ENCODE measurements around the gene PARD3B.

Gene PARD3B

DNA sequence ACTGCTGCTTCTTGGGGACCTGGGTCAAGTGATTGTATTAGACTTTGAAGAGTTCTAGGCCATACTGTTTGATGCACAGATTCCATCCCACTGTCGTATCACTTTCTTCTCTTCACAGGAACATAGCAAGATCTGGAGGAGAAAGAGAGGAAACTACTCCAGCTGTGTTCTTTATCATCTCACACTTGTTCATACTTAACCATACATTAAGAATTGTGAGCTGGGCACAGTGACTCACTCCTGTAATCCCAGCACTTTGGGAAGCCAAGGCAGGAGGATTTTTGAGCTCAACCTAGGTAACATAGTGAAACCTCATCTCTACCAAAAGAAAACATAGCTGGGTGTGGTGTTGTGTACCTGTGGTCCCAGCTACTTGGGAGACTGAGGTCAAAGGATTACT lies 111.7 kb downstream of the PARD3B start:
- no peak for DNase-seq (ENCODE audit: low spot score)

DNA sequence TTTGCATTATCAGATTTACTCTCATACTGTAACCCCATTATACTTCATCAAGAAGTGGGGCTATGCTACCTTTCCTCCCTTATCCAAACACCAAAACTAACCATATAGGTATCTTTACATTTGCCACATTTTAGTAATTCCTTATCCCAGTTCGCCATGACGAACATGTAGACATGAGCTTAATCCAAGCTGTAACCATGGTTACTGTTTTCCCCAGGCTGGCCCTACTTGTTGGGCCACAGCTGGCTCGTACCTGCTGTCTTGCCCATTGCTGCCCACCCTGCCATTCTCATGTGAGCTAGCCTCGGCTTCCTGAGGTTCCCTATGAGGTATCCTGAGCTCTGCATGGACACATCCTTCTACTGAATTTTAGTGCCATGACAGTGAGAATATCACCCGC lies 117.7 kb downstream of the PARD3B start:
- DNase-seq (ENCODE audit: low spot score) = no peak

DNA sequence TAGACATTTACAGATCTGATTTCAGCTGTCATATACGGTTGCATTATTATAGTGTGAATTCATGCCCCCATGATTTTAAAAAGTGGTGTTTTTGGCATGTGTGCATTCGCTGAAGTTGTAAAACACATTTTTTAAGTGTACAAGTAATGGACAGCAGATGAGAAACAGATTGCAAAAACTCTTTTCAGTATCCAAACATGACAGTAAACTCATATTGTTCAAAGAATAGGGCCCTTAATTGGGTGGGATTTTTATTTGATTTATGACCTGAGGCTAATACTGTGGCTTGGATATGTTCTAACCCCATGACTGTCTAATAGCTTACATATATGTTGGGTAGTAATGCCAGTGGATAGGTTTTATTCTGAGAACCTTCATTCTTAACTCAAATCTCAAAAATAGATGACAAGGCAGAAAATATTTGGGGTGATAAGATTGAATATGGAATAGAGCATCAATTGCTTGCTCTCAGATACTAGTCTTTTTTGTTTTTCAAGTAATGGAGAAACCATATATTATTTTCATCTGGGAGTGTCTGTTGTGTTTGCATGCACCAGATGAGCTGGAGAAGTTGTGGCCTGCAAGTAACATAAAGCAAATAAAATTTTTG lies 118.6 kb downstream of the PARD3B start:
- no peak for DNase-seq (ENCODE audit: low spot score)

DNA sequence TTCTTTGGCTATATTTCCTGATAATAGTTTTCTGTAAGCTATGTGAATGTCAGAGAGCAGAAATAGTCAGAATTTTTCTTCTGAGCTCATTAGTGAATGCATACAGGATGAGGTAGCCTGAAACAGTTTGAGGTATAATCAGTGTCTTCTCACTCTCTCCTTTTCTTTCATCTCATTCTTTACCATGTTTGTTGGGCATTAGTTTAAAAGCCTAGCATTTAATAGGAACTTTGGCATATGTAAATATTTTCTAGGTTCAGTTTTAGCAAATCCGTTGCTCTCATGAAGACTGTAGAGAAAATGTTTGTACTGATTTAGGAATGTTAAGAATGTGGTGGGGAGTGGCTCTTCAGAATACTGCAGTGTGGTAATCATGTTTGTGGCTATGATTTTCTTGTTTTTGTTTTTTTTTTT lies 119.4 kb downstream of the PARD3B start:
- no peak for DNase-seq (ENCODE audit: low spot score)

DNA sequence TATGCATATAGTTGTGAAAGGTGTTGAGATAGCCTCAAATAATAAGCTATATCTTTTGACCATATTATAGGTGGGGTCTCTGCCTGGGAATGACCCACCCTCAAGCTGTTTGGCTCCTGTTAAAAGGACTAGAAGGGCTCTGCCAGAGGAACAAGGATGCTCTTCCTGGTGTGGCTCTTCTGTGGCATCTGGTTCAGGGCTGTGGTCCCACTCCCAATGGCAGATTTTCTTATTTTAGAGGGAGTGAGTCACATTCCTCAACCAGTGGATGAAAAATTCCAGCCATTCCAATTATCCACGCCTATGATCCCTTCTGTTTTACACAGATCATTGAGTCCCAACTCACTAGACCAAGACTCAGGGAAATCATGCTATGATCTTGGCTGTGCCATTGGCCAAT lies 119.9 kb downstream of the PARD3B start:
- no peak for DNase-seq (ENCODE audit: low spot score)

DNA sequence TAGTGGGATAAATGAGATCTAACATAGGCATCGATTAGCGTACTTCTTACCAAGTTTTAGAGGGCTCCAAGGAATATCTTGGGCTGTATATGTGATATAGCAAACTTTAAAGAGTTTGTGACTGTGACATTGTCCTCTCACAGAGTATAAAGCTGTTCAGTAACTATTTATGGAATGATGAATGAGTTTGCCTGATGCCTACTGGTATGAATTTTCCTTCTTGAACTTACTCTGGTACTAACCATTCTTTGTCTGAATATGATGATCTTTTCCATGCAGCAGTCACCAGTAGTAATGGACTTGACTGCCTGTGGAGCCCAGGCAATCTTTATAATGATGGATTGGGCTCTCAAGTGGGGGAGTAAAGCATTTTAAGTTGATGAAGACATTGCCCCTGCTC lies 120.5 kb downstream of the PARD3B start:
- DNase-seq (ENCODE audit: low spot score) = no peak

DNA sequence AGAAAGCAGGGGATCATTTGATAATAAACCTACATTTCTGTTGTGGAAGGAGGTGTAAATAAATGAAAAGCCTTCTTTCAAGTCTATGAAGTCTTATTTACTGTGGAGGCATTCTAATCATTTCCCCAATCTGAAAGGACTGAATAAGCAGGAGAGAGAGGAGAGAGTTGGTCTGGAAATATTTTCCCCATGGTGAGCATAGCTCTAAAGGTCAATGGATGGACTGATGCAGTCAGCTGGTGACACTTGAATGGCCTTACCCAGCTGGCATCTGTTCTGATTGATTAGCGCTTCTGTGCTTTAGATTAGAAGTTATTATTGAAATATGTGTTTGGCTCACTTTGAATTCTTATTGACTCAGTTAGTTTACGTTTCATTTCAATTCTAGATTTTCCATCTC lies 122.7 kb downstream of the PARD3B start:
- no peak for DNase-seq (ENCODE audit: low spot score)

DNA sequence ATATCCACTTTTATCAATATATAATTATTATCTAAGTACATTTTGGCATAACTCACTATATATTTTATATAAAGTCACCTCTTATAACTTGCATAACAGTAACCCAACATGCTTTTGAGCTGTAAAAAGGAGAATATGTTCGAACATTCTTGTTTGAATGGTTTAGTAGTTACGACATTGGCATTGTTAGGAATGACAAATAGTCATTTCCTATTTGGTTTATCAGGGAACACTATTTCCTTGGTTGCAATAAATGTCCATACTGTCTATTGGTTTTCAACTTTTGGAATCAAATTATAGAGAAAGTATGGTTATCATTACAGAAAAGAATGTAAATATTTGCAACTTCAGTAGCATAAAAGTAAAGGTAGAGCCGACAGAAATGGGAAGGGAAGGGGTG lies 124.1 kb downstream of the PARD3B start:
- DNase-seq (ENCODE audit: low spot score) = no peak

DNA sequence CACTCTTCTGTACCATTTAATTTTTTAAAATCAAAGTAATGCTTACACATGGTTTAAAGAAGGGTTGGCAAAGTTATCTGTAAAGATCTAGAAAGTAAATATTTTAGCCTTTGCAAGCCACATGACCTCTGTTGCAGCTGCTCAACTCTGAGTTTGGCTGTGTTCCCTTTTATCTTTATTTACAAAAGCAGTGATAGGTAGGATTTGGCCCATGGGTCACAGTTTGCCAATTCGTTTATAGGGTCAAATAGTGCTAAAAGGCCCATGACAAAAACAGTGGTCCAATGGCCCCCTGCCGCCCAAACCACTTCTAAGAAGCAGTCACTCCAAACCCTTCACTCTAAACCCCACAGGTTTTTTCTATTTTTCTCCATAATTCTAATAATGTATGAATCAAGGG lies 124.8 kb downstream of the PARD3B start:
- DNase-seq (ENCODE audit: low spot score) = no peak

DNA sequence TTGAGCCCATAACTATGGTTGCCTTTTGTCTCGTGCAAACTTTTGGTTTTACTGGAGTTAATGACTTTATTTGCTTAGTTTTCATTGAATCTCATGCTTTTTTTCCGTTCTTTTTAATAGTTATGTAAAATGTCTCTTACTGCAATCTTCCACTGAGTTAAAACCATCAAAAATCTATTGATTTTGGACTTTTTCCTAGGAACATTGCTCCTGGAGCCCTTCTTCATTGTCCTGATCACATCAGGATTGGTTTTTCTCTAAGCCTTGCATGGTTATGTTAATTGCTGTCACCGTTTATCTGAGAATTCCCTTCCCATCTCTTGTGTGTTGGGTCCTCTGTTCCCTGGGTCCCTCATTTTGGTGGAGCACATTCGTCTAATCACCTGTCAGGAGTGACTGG lies 125.5 kb downstream of the PARD3B start:
- DNase-seq (ENCODE audit: low spot score) = no peak

DNA sequence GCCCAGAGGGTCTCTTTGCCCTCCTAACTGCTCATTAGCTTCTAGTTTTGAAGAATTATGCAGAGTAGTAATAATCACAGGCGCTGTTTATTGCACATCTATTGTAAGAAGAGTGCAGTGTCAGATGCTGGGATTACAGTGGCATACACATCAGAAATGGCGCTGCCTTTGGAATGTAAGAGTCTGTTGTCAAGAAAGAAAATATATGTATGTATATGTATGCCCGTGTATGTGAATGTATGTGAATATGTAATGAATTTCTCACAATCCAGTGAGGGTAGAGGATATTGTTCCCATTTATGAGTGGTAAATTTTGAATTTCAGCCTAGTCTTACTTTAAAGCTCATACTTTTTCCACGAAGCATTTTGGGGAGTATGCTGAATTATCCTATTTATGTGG lies 127.5 kb downstream of the PARD3B start:
- no peak for DNase-seq (ENCODE audit: low spot score)

DNA sequence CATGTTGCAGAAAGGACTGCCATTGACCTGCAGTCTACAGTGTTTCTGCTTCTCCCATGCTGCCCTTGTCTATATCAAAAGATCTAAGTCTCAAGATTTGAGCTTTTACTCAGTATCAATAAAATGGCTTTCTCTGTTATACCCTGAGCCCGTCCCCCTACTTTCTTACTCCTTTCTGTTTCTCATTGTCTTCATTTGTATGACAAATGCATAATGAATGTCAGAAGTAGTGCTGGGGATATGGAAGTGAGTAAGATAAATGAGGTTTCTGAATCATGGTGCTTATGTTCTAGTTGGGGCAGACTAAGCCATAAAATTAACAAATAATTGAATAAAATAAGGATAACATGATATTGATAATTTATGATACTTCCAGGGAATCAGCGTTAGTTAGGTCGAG lies 128.6 kb downstream of the PARD3B start:
- DNase-seq (ENCODE audit: low spot score) = no peak

DNA sequence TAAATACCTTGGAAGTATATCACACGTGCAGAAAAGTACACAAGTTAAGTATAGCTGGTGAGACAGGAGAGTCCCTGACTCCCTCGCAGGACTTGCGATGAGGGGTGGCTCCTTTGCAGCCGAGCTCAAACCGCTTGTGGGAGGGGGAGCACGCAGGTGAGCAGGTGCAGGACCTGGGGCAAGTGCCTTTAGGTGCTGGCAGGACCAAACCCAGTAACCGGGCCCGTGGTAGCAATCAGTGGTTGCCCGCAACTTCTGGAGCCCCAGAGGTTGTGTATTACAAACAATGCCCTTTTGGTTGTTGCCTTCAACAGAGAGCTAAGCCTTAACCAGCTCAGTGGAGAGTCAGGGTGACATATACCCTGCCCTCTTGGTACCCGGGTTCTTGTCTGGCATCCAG lies 132.8 kb downstream of the PARD3B start:
- no peak for DNase-seq (ENCODE audit: low spot score)

DNA sequence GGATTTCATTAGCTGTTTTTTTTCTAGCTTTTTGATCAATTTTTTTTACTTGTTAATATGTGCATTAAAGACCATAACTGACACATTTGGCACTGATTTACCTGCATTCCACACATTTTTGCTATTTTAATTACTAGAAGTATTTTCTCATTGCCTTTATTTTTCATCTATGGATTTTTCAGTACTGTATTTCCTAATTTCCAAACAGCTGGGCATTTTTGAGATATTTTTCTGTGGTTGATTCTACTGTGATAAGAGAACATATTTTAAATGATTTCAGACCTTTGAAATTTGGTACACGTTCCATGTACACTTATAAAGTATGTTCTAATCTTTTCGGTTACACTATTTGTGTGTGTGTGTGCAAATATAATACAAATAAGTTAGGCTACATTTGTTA lies 135.3 kb downstream of the PARD3B start:
- DNase-seq (ENCODE audit: low spot score) = no peak

DNA sequence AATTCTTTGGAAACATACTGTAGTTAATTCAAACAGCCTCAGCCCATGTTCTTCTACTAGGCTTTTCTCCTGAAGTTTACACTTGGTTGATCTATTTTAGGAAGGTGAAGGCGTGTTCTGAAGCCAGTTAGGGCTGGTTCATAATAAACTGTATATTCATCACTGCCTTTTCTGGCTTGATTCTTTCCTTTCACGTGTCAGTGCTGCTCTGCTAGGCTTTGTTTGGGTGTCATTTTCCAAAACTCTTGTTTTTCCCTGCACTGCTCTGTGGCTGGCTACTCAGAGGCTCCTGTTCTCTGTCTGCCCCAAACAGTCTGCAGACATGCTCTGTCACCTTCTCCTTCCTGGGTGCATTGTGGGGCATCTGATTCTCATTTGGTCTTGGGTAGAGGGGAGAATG lies 136.1 kb downstream of the PARD3B start:
- no peak for DNase-seq (ENCODE audit: low spot score)

DNA sequence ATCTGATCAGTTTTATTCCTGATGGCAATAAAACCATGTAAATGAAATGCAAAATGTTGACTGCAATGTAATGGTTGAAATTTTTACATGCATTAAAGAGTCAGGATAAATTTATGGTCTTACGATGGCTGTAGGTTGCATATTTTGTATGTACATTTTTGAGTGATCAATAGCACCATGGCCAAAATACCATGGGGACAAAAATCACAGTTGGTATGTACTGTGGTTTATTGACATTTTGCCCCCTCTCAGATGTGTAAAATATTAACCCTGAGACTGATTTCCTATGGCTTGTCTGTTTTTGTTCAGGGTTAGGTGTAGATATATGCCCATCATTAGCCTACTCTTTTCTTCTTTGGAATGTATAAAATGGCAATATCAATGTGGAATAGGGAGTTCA lies 138.1 kb downstream of the PARD3B start:
- no peak for DNase-seq (ENCODE audit: low spot score)

DNA sequence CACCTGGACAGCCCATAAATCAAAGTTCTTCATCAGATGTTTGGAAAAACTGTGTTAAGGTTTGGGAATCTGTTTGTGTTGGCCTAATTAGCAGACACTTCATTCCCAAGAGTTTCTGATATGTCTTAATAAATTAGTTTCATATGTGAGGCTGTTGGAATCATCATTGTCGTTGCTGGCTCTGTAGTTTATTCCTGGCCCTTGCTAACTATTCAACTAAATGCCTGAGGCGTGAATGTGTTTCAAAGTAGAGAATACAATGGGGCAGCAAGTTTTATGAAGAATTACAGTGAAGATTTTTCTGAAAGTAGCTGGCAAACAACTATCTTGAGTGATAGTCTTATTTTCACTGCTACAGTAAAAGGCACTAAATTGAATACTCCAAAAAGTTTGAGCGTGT lies 141.1 kb downstream of the PARD3B start:
- DNase-seq (ENCODE audit: low spot score) = no peak

DNA sequence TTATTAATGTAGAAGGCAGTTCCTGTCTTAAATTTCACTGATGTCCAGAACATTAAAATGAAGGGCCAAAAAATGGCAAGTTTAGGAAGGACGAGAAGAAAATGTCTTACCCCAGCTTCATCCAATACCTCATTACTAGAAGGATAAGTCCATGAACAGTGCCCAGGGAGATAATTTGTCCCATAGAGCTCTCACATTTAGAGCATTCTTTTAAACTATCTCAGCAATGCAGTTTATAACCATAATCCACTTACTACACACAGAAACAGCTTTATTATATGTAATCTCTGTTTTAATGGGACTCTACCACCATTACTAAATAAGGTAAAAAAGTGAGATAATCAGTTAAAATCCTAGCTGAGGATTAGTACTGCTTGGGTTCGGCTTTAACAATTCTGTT lies 142.5 kb downstream of the PARD3B start:
- DNase-seq (ENCODE audit: low spot score) = no peak

DNA sequence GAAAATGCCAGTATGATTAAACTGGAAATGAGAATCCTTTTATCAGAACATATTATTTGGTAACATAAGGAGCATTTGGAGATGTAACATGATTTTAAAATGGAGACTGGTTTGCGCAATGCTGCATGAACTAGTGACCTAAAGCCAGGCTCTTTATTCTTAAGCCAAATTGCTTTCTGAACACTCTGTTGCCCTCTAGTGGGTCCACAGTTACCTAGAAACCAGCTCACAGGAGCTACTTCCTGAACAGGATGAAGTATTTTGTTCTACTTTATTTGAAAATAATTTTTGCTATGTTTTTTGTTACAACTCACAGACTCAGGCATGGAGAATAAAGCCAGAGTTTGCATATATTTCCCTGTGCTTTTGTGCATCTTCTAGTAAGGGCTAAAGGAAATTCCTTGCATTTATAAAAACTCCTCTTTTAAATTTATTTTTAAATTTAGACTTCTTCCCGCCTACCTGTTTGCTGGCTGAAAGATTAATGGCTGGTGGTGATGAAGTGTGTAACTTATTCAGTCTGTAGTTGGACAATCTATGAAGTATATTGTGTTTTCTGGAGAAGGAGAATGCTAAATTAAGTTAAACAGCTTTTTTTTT lies 146.7 kb downstream of the PARD3B start:
- no peak for DNase-seq (ENCODE audit: low spot score)

DNA sequence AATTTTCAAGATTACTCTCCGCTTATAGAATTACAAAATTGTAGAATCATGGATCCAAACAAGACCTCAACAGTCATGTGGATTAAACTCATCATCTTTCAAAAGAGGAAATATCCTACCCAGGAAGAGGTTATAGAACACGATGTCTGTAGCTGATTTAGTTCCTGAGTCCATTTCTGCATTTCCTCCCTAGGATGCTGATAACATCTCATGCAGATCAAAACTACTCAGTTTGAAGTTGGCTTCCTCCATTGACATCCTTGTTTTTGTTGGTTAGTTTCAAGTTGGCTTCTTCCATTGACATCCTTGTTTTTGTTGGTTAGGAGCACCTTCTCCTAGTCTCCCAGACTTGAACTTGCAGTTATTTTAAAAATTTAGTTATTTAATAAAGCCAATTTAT lies 147.5 kb downstream of the PARD3B start:
- no peak for DNase-seq (ENCODE audit: low spot score)

DNA sequence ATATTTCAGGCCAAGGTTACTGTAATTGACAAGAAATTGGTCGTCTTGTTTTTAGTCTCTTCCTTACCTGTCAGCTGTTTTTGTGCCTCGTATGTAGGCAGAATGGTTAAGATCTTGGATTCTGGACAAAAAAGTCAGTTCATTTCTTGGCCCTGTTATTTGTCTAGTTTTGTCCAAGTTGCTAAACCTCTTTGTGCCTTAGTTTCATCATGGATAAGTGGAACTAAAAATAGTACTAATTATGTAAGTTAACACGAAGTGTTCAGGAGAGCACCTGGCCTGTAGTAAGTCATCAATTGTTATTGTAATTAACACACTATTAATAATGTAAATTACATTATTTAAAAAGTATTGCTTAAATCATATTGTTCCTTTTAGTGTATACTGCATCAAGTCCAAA lies 148.0 kb downstream of the PARD3B start:
- DNase-seq (ENCODE audit: low spot score) = no peak

DNA sequence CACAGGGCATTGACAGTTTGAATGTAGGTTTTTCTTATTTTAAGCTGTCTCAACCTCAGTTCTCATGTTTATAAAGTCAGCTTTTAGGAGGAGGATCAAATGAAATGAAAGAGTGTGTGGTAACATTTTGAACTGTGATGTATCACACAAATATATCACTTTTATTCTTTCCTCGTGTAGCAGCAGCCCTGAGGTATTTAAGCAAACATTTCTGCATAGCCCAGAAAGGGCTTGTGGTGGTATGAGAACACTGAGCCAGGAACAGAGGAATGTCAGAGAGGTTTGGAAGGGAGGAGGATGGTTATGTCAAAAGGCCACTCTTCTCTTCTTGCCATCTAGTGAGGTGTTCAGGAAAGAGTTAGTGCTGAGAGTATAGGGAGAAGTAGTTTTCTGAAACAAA lies 150.2 kb downstream of the PARD3B start:
- DNase-seq (ENCODE audit: low spot score) = no peak

DNA sequence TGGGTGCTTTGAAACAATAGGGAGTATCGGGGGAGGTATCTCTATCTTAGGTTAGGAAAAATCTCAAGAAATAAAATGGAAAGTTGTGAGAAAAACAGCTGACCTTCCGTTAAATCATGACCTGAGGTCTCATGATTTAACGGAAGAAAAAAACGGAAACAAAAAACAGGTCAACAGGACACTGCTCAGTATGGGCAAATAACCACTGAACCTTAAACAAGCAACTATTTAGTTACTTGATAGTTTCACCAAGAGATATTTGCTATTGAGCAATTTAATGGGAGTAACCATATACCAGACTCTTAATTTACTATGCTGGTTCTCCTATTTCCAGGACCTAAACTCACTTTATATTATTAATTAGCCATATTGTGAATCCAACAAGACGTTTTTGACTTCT lies 150.8 kb downstream of the PARD3B start:
- DNase-seq (ENCODE audit: low spot score) = no peak

DNA sequence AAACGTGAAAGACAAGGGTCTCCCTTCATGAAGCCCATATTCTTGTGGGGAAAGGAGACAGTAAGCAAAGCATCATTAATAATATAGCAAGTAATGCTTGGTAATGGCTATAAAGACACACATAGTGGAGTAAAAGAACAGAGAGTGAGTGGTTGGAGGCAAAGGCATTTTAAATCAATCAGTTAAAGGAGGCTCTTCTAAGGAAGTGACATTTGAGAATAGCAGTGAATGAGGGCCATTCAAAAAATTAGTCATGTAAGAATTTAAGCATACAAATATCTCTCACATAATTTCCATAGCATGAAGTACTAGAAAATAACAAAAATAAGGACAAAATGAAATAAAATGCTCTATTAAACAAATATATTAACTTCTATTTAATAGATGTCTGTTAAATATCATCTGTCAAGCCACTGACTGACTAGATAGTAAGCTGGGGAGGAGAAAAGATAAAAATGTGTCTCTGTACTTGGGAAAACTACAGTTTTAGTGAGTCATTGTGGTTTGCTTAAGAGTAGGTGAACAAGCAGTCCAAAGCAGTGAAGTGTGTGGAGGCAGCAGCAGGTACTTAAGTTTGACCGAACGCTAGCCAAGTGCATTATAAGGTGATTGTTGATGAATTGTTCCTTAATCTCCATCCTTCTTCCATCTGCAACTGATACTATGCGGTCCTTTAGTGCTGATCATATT lies 160.1 kb downstream of the PARD3B start:
- no peak for DNase-seq (ENCODE audit: low spot score)

All from ecto neural progenitor cell (in vitro differentiated cells).